ENCODE results near the gene ARHGAP6.
"Not testable (repeated sequence)": the region's sequence is repeated elsewhere in the genome, so short reads cannot be mapped to it uniquely, and the experiment has no call there.

The ARHGAP6 gene

DNA sequence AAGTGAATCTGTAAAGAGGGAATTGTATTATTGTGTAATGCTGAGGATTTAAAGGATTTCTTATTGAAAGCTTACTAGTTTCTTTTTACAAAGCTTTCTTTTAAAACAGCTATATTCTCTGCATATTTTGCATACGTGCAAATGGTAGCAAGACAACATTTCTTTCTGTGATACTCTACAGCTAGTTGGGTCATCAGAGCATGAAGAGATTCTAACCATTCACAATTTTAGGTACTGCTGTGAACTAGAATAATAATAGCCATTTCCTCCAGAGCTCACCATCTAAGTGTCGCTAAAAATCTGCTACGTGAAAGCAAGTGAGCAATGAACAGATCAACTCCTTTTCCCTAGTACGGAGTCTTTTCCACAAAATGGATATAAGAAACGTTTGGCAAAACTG is 37.3 kb downstream of the ARHGAP6 start:
- no peak overlapping the region for H4K91ac ChIP-seq (ENCODE audit: low read depth, low read length, poor library complexity)
- no peak overlapping the region for H4K8ac ChIP-seq (ENCODE audit: low read depth, low read length)
- no peaks in the 10 kb centered on the region for H3K9me3 ChIP-seq (replicated peaks in 1 of 2; ENCODE audit: control insufficient read depth in 2 of 2, insufficient read depth in 1 of 2, low read depth in 1 of 2, low read length in 2 of 2)
- no peak overlapping the region for H2AFZ ChIP-seq (ENCODE audit: low read length)
- H3K27me3 ChIP-seq (ENCODE audit: control insufficient read depth in 3 of 3, insufficient read depth in 3 of 3, low read depth in 1 of 3, low read length in 3 of 3): no peaks in the 10 kb centered on the region
- no peak overlapping the region for H3K4me2 ChIP-seq (ENCODE audit: insufficient read depth, low read length, poor library complexity, severe bottlenecking)
- no peaks in the 10 kb centered on the region for H3K4me1 ChIP-seq (ENCODE audit: control insufficient read depth in 2 of 2, insufficient read depth in 1 of 2, low read depth in 1 of 2, low read length in 2 of 2)
- no peak overlapping the region for H3K4me3 ChIP-seq (ENCODE audit: low read length in 2 of 2)
- no peak overlapping the region for H2AK5ac ChIP-seq (ENCODE audit: low read depth, low read length)
- H3K18ac ChIP-seq (ENCODE audit: low read length): no peak overlapping the region
- WGBS, 2 donors (ENCODE audit: extremely low coverage in 2 of 2, insufficient read length in 2 of 2, insufficient replicate concordance in 1 of 2): no CpG with 5 or more reads among the region's 5 CpGs
- H2BK5ac ChIP-seq (ENCODE audit: low read length): no peak overlapping the region
- no peak overlapping the region for H3K9ac ChIP-seq (ENCODE audit: low read depth, low read length, poor library complexity)
- no peak overlapping the region for H3K14ac ChIP-seq (ENCODE audit: low read length)
- no peak overlapping the region for H2BK12ac ChIP-seq (ENCODE audit: low read length)
- DNase-seq (ENCODE audit: low spot score): no peak
- no peak overlapping the region for H2BK120ac ChIP-seq (ENCODE audit: low read depth, low read length)
- no peak overlapping the region for H3K23ac ChIP-seq (ENCODE audit: low read depth, low read length, poor library complexity)
- no peaks in the 10 kb centered on the region for H3K36me3 ChIP-seq (replicated peaks in 1 of 2; ENCODE audit: control insufficient read depth in 2 of 2, insufficient read depth in 2 of 2, low read length in 2 of 2)
- no peak overlapping the region for H3K4ac ChIP-seq (ENCODE audit: low read length)
- no peak overlapping the region for H2BK15ac ChIP-seq (ENCODE audit: low read length)
- H3K27ac ChIP-seq (replicated peaks; ENCODE audit: low read length): no peak overlapping the region
- no peaks in the 10 kb centered on the region for H3K79me1 ChIP-seq (ENCODE audit: low read depth, low read length)

DNA sequence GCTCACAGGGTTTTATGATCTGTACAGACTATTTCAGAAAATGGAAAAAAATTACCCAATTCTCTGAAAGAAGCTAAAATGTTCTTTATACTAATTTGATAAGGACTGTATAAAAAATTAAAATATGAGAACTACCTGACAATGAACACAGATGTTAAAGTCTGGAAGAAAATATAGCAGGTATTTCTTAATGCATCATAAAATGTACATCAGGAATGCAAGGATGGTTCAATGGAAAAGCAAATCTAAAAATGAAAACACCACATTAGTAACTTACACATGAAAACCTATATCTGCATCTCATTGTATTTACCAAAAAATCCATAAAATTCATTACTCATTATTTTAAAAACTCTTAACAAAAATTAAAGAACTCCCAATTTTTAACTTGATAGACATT is 39.4 kb downstream of the ARHGAP6 start:
- DNase-seq (ENCODE audit: low spot score): no peak
- Histone ChIP-seq H3K27ac (replicated peaks; ENCODE audit: low read length) (no peak overlapping the region), H2BK120ac (ENCODE audit: low read depth, low read length) (no peak overlapping the region), H3K36me3 (replicated peaks in 1 of 2; ENCODE audit: control insufficient read depth in 2 of 2, insufficient read depth in 2 of 2, low read length in 2 of 2) (no peaks in the 10 kb centered on the region), H4K91ac (ENCODE audit: low read depth, low read length, poor library complexity) (no peak overlapping the region), H2BK12ac (ENCODE audit: low read length) (no peak overlapping the region), H3K9ac (ENCODE audit: low read depth, low read length, poor library complexity) (no peak overlapping the region), H3K27me3 (ENCODE audit: control insufficient read depth in 3 of 3, insufficient read depth in 3 of 3, low read depth in 1 of 3, low read length in 3 of 3) (no peaks in the 10 kb centered on the region), H4K8ac (ENCODE audit: low read depth, low read length) (no peak overlapping the region), H3K18ac (ENCODE audit: low read length) (no peak overlapping the region), H2AK5ac (ENCODE audit: low read depth, low read length) (no peak overlapping the region), H3K79me1 (ENCODE audit: low read depth, low read length) (no peaks in the 10 kb centered on the region), H2BK15ac (ENCODE audit: low read length) (no peak overlapping the region), H2BK5ac (ENCODE audit: low read length) (no peak overlapping the region), H3K9me3 (replicated peaks in 1 of 2; ENCODE audit: control insufficient read depth in 2 of 2, insufficient read depth in 1 of 2, low read depth in 1 of 2, low read length in 2 of 2) (no peaks in the 10 kb centered on the region), H3K4me1 (ENCODE audit: control insufficient read depth in 2 of 2, insufficient read depth in 1 of 2, low read depth in 1 of 2, low read length in 2 of 2) (no peaks in the 10 kb centered on the region), H3K4me2 (ENCODE audit: insufficient read depth, low read length, poor library complexity, severe bottlenecking) (no peak overlapping the region), H3K4ac (ENCODE audit: low read length) (no peak overlapping the region), H3K23ac (ENCODE audit: low read depth, low read length, poor library complexity) (no peak overlapping the region), H3K14ac (ENCODE audit: low read length) (no peak overlapping the region), H2AFZ (ENCODE audit: low read length) (no peak overlapping the region), H3K4me3 (ENCODE audit: low read length in 2 of 2) (no peak overlapping the region)

DNA sequence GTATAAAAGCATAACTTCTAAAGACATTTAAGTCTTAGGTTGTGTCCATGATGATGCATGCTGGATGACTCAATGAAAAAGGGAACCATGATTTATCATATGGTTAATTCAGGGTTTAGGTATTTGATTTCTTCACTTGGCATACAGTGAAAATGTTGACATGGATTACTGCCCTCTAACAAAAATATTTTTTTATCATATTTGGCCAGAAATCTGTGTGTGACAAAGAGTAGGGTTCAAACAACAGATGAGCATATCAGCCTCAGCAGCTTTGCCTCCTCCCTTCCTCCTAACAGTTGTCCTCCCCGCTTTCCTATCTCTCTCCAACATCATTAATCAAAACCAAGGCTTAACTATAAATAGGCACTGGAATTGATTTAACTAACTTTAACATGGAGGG is 46.3 kb downstream of the ARHGAP6 start:
- no peak overlapping the region for H2BK15ac ChIP-seq (ENCODE audit: low read length)
- H3K9ac ChIP-seq (ENCODE audit: low read depth, low read length, poor library complexity): no peak overlapping the region
- no peak overlapping the region for H3K4me3 ChIP-seq (ENCODE audit: low read length in 2 of 2)
- H3K4me2 ChIP-seq (ENCODE audit: insufficient read depth, low read length, poor library complexity, severe bottlenecking): no peak overlapping the region
- H3K23ac ChIP-seq (ENCODE audit: low read depth, low read length, poor library complexity): no peak overlapping the region
- no peak overlapping the region for H4K8ac ChIP-seq (ENCODE audit: low read depth, low read length)
- no peak overlapping the region for H2BK120ac ChIP-seq (ENCODE audit: low read depth, low read length)
- H3K4me1 ChIP-seq (ENCODE audit: control insufficient read depth in 2 of 2, insufficient read depth in 1 of 2, low read depth in 1 of 2, low read length in 2 of 2): no peaks in the 10 kb centered on the region
- H2AK5ac ChIP-seq (ENCODE audit: low read depth, low read length): no peak overlapping the region
- no peaks in the 10 kb centered on the region for H3K79me1 ChIP-seq (ENCODE audit: low read depth, low read length)
- no peaks in the 10 kb centered on the region for H3K36me3 ChIP-seq (replicated peaks in 1 of 2; ENCODE audit: control insufficient read depth in 2 of 2, insufficient read depth in 2 of 2, low read length in 2 of 2)
- no peak overlapping the region for H2AFZ ChIP-seq (ENCODE audit: low read length)
- H3K9me3 ChIP-seq (replicated peaks in 1 of 2; ENCODE audit: control insufficient read depth in 2 of 2, insufficient read depth in 1 of 2, low read depth in 1 of 2, low read length in 2 of 2): no peaks in the 10 kb centered on the region
- no peak overlapping the region for H2BK5ac ChIP-seq (ENCODE audit: low read length)
- H4K91ac ChIP-seq (ENCODE audit: low read depth, low read length, poor library complexity): no peak overlapping the region
- no peak overlapping the region for H3K14ac ChIP-seq (ENCODE audit: low read length)
- DNase-seq (ENCODE audit: low spot score): no peak
- no peak overlapping the region for H2BK12ac ChIP-seq (ENCODE audit: low read length)
- WGBS, 2 donors (ENCODE audit: extremely low coverage in 2 of 2, insufficient read length in 2 of 2, insufficient replicate concordance in 1 of 2): no CpG with 5 or more reads among the region's 1 CpG
- no peak overlapping the region for H3K18ac ChIP-seq (ENCODE audit: low read length)
- no peaks in the 10 kb centered on the region for H3K27me3 ChIP-seq (ENCODE audit: control insufficient read depth in 3 of 3, insufficient read depth in 3 of 3, low read depth in 1 of 3, low read length in 3 of 3)
- H3K27ac ChIP-seq (replicated peaks; ENCODE audit: low read length): no peak overlapping the region
- no peak overlapping the region for H3K4ac ChIP-seq (ENCODE audit: low read length)

DNA sequence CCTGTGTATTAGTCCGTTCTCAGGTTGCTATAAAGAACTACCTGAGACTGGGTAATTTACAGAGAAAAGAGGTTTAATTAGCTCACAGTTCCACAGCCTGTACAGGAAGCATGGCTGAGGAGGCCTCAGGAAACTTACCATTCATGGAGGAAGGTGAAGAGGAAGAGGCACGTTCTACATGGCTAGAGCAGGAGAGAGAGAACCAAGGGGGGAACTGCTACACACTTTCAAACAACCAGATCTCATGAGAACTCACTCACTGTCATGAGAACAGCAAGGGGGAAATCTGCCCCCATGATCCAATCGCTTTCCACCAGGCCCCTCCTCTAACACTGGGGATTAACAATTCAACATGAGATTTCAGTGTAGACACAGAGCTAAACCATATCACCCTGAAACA is 51.5 kb downstream of the ARHGAP6 start:
- DNase-seq (ENCODE audit: low spot score); H3K18ac ChIP-seq (ENCODE audit: low read length); H3K27ac ChIP-seq (replicated peaks; ENCODE audit: low read length); H2BK120ac ChIP-seq (ENCODE audit: low read depth, low read length); H3K9ac ChIP-seq (ENCODE audit: low read depth, low read length, poor library complexity); H3K4me2 ChIP-seq (ENCODE audit: insufficient read depth, low read length, poor library complexity, severe bottlenecking); H3K4ac ChIP-seq (ENCODE audit: low read length); H3K36me3 ChIP-seq (replicated peaks in 1 of 2; ENCODE audit: control insufficient read depth in 2 of 2, insufficient read depth in 2 of 2, low read length in 2 of 2); H3K14ac ChIP-seq (ENCODE audit: low read length); H4K8ac ChIP-seq (ENCODE audit: low read depth, low read length); H2AFZ ChIP-seq (ENCODE audit: low read length); H2BK15ac ChIP-seq (ENCODE audit: low read length); H3K79me1 ChIP-seq (ENCODE audit: low read depth, low read length); H3K4me3 ChIP-seq (ENCODE audit: low read length in 2 of 2); H2BK12ac ChIP-seq (ENCODE audit: low read length); H3K23ac ChIP-seq (ENCODE audit: low read depth, low read length, poor library complexity); H2BK5ac ChIP-seq (ENCODE audit: low read length); H2AK5ac ChIP-seq (ENCODE audit: low read depth, low read length); H3K4me1 ChIP-seq (ENCODE audit: control insufficient read depth in 2 of 2, insufficient read depth in 1 of 2, low read depth in 1 of 2, low read length in 2 of 2); H3K9me3 ChIP-seq (replicated peaks in 1 of 2; ENCODE audit: control insufficient read depth in 2 of 2, insufficient read depth in 1 of 2, low read depth in 1 of 2, low read length in 2 of 2); H4K91ac ChIP-seq (ENCODE audit: low read depth, low read length, poor library complexity); H3K27me3 ChIP-seq (ENCODE audit: control insufficient read depth in 3 of 3, insufficient read depth in 3 of 3, low read depth in 1 of 3, low read length in 3 of 3): not testable (repeated sequence)
- WGBS, 2 donors (ENCODE audit: extremely low coverage in 2 of 2, insufficient read length in 2 of 2, insufficient replicate concordance in 1 of 2): no CpG with 5 or more reads among the region's 3 CpGs
